HG03066 (cell line): ENCODE measurements around the gene UQCRQ.

Experiments
- ATAC-seq: cut with Tn5 transposase; IDR thresholded peaks from one replicate; pipeline ENCODE4 v1.9.1; 2021; ENCODE audit warnings: low read depth; ENCODE audit not compliant: unreplicated experiment

The UQCRQ gene

DNA sequence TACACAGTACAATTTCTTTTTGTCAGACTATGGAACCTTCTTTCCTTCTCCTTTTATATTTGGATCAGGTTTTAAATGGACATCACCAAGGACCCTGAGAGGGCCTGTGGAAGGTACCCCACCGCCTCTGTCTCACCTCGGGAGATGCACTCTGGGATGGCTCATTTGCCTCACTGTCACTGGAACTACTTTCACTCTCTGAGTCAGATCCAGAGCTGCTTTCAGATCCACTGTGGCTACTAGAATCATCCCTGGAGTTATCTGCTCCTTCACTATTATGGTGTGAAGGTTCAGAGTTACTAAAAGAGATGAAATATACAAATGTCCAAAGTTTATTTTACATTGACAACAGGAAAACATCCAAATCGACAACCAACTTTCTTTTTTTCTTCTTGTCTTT, 31.7 kb downstream of the UQCRQ start:
- no peak for ATAC-seq

DNA sequence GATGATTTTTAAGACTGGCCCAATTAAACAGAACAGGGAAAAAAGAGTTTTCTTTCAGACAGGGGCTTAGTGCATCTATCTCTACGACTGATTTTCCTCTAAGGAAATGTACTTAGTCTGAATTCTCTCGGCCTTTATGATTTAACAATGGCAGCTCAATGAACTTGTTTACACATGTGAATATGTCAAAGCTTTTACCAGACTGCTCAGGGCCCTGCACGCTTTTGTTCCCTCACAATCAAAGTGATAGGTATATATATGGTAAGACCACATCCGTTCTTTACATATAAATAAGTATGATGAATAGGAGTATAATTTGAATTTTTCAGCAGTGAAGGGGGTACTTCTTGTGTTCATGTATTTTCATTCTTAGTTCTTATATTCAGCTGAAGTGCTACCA, 34.6 kb downstream of the UQCRQ start:
- no peak for ATAC-seq

GRCh38 chr5:132901730-132902129, 35.3 kb downstream of the UQCRQ start:
- ATAC-seq: no peak

DNA sequence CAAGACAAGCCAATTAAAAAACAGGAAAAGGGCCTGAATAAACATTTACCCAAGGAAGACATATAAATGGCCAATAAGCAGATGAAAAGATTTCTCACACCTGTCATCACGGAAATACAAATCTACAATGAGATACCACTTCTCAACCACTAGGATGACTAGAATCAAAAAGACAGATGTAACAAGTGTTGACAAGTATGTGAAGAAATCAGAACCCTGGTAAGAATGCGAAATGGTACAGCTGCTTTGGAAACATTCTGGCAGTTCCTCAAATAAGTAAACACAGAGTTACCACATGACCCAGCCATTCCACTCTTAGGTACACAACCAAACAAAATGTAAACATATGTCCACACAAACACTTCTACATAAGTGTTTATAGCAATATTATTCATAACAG, 39.5 kb downstream of the UQCRQ start:
- ATAC-seq: no peak

- ATAC-seq: no peak
Observed at GRCh38 chr5:132907161-132907560, 40.7 kb downstream of the UQCRQ start.

- no peak for ATAC-seq
Observed at GRCh38 chr5:132909702-132910101, 43.3 kb downstream of the UQCRQ start.

DNA sequence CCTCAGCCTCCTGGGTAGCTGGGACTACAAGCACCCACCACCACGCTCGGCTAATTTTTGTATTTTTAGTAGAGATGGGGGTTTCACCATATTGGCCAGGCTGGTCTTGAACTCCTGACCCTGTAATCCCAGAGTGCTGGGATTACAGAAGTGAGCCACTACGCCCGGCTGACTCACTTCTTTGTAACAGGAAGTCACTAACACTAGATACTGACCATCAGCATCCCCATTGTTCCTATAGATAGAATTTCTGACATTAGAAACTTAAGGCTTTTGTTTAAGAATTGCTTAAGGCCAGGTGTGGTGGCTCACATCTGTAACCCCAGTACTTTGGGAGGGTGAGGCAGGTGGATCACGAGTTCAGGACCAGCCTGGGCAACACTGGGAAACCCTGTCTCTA, 49.2 kb downstream of the UQCRQ start:
- ATAC-seq: no peak

- no peak for ATAC-seq
Observed at GRCh38 chr5:132916086-132916485, 49.6 kb downstream of the UQCRQ start.
